Activated CD4-positive, alpha-beta memory T cell treated with anti-CD3 and anti-CD28 coated beads for 36 hours (primary cell): Measurements from ENCODE around the gene ASB1. TPM values are rescaled to one million over a fixed set of nuclear protein-coding genes. Genes with fewer than 3 reads are reported as not detected.
A peak's percentile ranks its signal among the peaks of the same experiment; 100 is the strongest.

Experiments
- CTCF ChIA-PET: fragments of 350-600 bp; sonication (Branson Sonifier 250); formaldehyde crosslinking; loops from one replicate; lab custom pipeline; 2021; ENCODE audit warnings: antibody characterized with exemption, inconsistent platforms; lab: Charles Lee
- POLR2A ChIA-PET: fragments of 350-600 bp; sonication (Branson Sonifier 250); formaldehyde crosslinking; loops from one replicate; lab custom pipeline; 2021; ENCODE audit warnings: antibody characterized with exemption; lab: Charles Lee
- DNase-seq: peaks from one replicate; pipeline ENCODE4 v3.0.0-alpha.2; 2020
- H3K27ac Mint-ChIP-seq: one replicate; pipeline ENCODE4 v1.8.0; 2021; ENCODE audit warnings: mixed read lengths
- H3K27me3 Mint-ChIP-seq: one replicate; pipeline ENCODE4 v1.8.0; 2021; ENCODE audit warnings: mixed read lengths
- H3K36me3 Mint-ChIP-seq: one replicate; pipeline ENCODE4 v1.8.0; 2021; ENCODE audit warnings: mixed read lengths
- H3K4me1 Mint-ChIP-seq: one replicate; pipeline ENCODE4 v1.8.0; 2021; ENCODE audit warnings: low read depth, mixed read lengths
- H3K4me3 Mint-ChIP-seq: one replicate; pipeline ENCODE4 v1.8.0; 2021; ENCODE audit warnings: mild to moderate bottlenecking, mixed read lengths
- H3K9me3 Mint-ChIP-seq: one replicate; pipeline ENCODE4 v1.8.0; 2021; ENCODE audit warnings: mixed read lengths
- intact Hi-C: fragments of 100-400 bp; cut with micrococcal nuclease; formaldehyde crosslinking; loops from one replicate; pipeline ENCODE4 v1.15.1; 2023
- total RNA-seq, 2 experiments: library from RNA; stranded (reverse); gene quantifications; one replicate each; pipeline ENCODE4 v1.2.3, GENCODE V29; 2021

Gene ASB1
- total RNA-seq, 2 experiments from 2014 or later = 34.6 to 38.8 TPM

- POLR2A ChIA-PET = no interaction called here
- Mint-ChIP-seq H3K27me3 (no peaks in the 10 kb centered on the region), H3K27ac (no peak overlapping the region), H3K36me3 (no peaks in the 10 kb centered on the region), H3K4me1 (no peaks in the 10 kb centered on the region), H3K9me3 (no peaks in the 10 kb centered on the region), H3K4me3 (no peak overlapping the region)
- CTCF ChIA-PET = no interaction called here
- intact Hi-C loops = no loop called here
- no peak for DNase-seq
These were observed 19.8 kb upstream of the ASB1 start for GRCh38 chr2:238406998-238407285.

- no peak for DNase-seq
- ChIA-PET POLR2A (no interaction called here), CTCF (no interaction called here)
- H3K27ac Mint-ChIP-seq = no peak overlapping the region
- no peaks in the 10 kb centered on the region for H3K4me1 Mint-ChIP-seq
- no peak overlapping the region for H3K4me3 Mint-ChIP-seq
- H3K9me3 Mint-ChIP-seq = no peaks in the 10 kb centered on the region
- intact Hi-C loops = no loop called here
- H3K27me3 Mint-ChIP-seq = no peaks in the 10 kb centered on the region
- H3K36me3 Mint-ChIP-seq = no peaks in the 10 kb centered on the region
These were observed 19.2 kb upstream of the ASB1 start for GRCh38 chr2:238407566-238407965.

GRCh38 chr2:238408615-238409340, 17.9 kb upstream of the ASB1 start:
- Mint-ChIP-seq H3K27ac (no peak overlapping the region), H3K9me3 (no peaks in the 10 kb centered on the region), H3K4me3 (no peak overlapping the region), H3K27me3 (no peaks in the 10 kb centered on the region), H3K4me1 (no peaks in the 10 kb centered on the region), H3K36me3 (no peaks in the 10 kb centered on the region)
- intact Hi-C loops = no loop called here
- DNase-seq = no peak
- ChIA-PET POLR2A (no interaction called here), CTCF (no interaction called here)

- intact Hi-C loops = no loop called here
- CTCF ChIA-PET = no interaction called here
These were observed 17.2 kb upstream of the ASB1 start for GRCh38 chr2:238409341-238410199.

GRCh38 chr2:238412067-238412767, 14.5 kb upstream of the ASB1 start:
- H3K27ac Mint-ChIP-seq = no peak overlapping the region
- CTCF ChIA-PET = no interaction called here
- intact Hi-C loops = no loop called here
- DNase-seq = no peak
- H3K27me3 Mint-ChIP-seq = no peaks in the 10 kb centered on the region
- H3K4me3 Mint-ChIP-seq = no peak overlapping the region
- H3K4me1 Mint-ChIP-seq = no peaks in the 10 kb centered on the region
- peaks cover 13% of the 10 kb centered on the region for H3K9me3 Mint-ChIP-seq
- H3K36me3 Mint-ChIP-seq = peaks cover 10% of the 10 kb centered on the region
- POLR2A ChIA-PET = no interaction called here

More at GRCh38 chr2:238409341-238410199, 17.2 kb upstream of the ASB1 start:
- H3K27ac Mint-ChIP-seq = no peak overlapping the region
- no peak for DNase-seq
- H3K4me3 Mint-ChIP-seq = no peak overlapping the region
- POLR2A ChIA-PET = no interaction called here
- no peaks in the 10 kb centered on the region for H3K27me3 Mint-ChIP-seq
- no peaks in the 10 kb centered on the region for H3K36me3 Mint-ChIP-seq
- no peaks in the 10 kb centered on the region for H3K4me1 Mint-ChIP-seq
- H3K9me3 Mint-ChIP-seq = no peaks in the 10 kb centered on the region

GRCh38 chr2:238413368-238413767, 13.4 kb upstream of the ASB1 start:
- POLR2A ChIA-PET = no interaction called here
- Mint-ChIP-seq H3K36me3 (peaks cover 10% of the 10 kb centered on the region), H3K4me3 (no peak overlapping the region), H3K27me3 (no peaks in the 10 kb centered on the region), H3K9me3 (peaks cover 13% of the 10 kb centered on the region), H3K4me1 (peaks cover under 1% of the 10 kb centered on the region), H3K27ac (no peak overlapping the region)
- intact Hi-C loops = no loop called here
- no peak for DNase-seq
- CTCF ChIA-PET = no interaction called here

GRCh38 chr2:238415036-238415764, 11.5 kb upstream of the ASB1 start:
- H3K9me3 Mint-ChIP-seq = peaks cover 13% of the 10 kb centered on the region
- intact Hi-C loops = no loop called here
- CTCF ChIA-PET = no interaction called here
- peaks cover 10% of the 10 kb centered on the region for H3K36me3 Mint-ChIP-seq
- H3K27ac Mint-ChIP-seq = no peak overlapping the region
- POLR2A ChIA-PET = no interaction called here
- no peaks in the 10 kb centered on the region for H3K27me3 Mint-ChIP-seq
- H3K4me1 Mint-ChIP-seq = peaks cover 3% of the 10 kb centered on the region
- peak; percentile 57 for DNase-seq
- no peak overlapping the region for H3K4me3 Mint-ChIP-seq

- Mint-ChIP-seq H3K4me3 (no peak overlapping the region), H3K36me3 (peaks cover 10% of the 10 kb centered on the region), H3K27me3 (no peaks in the 10 kb centered on the region), H3K4me1 (peaks cover 3% of the 10 kb centered on the region), H3K27ac (no peak overlapping the region), H3K9me3 (peaks cover 13% of the 10 kb centered on the region)
- ChIA-PET CTCF (no interaction called here), POLR2A (no interaction called here)
- intact Hi-C loops = no loop called here
- DNase-seq = no peak
These were observed 10.8 kb upstream of the ASB1 start for GRCh38 chr2:238415893-238416292.

- intact Hi-C loops = no loop called here
- Mint-ChIP-seq H3K4me1 (peaks cover 3% of the 10 kb centered on the region), H3K36me3 (peaks cover 10% of the 10 kb centered on the region), H3K27ac (no peak overlapping the region), H3K27me3 (no peaks in the 10 kb centered on the region), H3K9me3 (peaks cover 13% of the 10 kb centered on the region), H3K4me3 (no peak overlapping the region)
- DNase-seq = no peak
- CTCF ChIA-PET = no interaction called here
- POLR2A ChIA-PET = no interaction called here
These were observed 8.3 kb upstream of the ASB1 start for GRCh38 chr2:238418196-238418998.

GRCh38 chr2:238418999-238419546, 7.7 kb upstream of the ASB1 start:
- H3K4me1 Mint-ChIP-seq = peaks cover 3% of the 10 kb centered on the region
- H3K27ac Mint-ChIP-seq = no peak overlapping the region
- POLR2A ChIA-PET = no interaction called here
- intact Hi-C loops = no loop called here
- no peak overlapping the region for H3K4me3 Mint-ChIP-seq
- CTCF ChIA-PET = no interaction called here
- peaks cover 13% of the 10 kb centered on the region for H3K9me3 Mint-ChIP-seq
- no peaks in the 10 kb centered on the region for H3K27me3 Mint-ChIP-seq
- no peak for DNase-seq
- H3K36me3 Mint-ChIP-seq = peaks cover 10% of the 10 kb centered on the region

- POLR2A ChIA-PET = no interaction called here
- CTCF ChIA-PET = no interaction called here
These were observed 6.3 kb upstream of the ASB1 start for GRCh38 chr2:238420442-238420841.

More at GRCh38 chr2:238420442-238420841, 6.3 kb upstream of the ASB1 start:
- no peak overlapping the region for H3K27ac Mint-ChIP-seq
- H3K27me3 Mint-ChIP-seq = no peaks in the 10 kb centered on the region
- H3K9me3 Mint-ChIP-seq = peaks cover 12% of the 10 kb centered on the region
- intact Hi-C loops = no loop called here
- no peak for DNase-seq
- no peak overlapping the region for H3K4me3 Mint-ChIP-seq
- H3K36me3 Mint-ChIP-seq = peaks cover 10% of the 10 kb centered on the region
- H3K4me1 Mint-ChIP-seq = peaks cover 3% of the 10 kb centered on the region
